NCI-H2196 treated with DMSO at 0.1 percent for 48 hours (cell line): ENCODE measurements around the gene HOXD10.

Experiments
- DNase-seq: peaks from one replicate; lab custom pipeline; 2025; ENCODE audit not compliant: unreplicated experiment; lab: John Stamatoyannopoulos, UW

Gene HOXD10

GRCh38 chr2:176115883-176116813 is at the start of gene HOXD10:
HOXD10 (plus strand) TSS chr2:176116778; CDS start chr2:176116834, 56 bp downstream.
- no peak for DNase-seq

DNA sequence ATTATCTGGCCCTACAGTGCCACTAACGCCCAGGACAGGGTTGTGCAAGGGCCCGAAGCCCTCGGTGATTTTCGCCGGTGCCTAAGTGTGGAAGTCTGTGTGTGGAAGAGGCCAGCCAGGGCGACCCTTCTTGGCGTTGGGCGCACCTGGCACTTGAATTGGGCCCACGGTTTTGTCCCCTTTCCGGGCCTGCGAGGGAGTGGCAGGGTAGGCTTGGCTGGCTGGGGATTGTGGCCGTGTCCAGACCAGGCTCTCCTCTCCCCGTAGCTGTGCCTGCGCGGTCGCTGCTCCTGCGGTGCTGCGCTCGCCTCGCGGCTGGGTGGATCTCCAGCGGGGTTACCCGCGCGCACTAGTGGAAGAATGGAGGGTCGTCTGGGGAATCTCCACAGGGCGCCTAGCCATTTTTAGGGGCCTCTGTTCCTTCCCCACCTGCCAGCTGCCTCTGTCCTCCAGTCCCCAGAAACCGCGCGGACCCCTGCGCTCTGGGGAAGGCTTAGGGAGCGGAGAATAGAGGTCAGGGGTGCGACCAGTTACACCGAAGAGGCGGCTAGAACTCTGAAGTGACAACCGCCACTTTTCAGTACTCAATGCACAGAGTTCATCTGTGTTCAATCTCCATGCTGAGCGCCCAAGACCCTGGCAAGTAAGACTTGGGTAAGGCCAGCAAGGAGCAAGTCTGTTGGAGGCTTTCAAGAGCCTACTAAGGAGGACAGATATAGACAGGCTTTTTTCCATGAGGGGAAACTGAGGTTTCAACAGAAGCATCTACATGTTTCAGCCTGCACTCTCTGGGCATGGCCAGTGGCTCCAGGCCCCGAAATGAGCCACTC is 48.8 kb upstream of the HOXD10 start:
- no peak for DNase-seq

DNA sequence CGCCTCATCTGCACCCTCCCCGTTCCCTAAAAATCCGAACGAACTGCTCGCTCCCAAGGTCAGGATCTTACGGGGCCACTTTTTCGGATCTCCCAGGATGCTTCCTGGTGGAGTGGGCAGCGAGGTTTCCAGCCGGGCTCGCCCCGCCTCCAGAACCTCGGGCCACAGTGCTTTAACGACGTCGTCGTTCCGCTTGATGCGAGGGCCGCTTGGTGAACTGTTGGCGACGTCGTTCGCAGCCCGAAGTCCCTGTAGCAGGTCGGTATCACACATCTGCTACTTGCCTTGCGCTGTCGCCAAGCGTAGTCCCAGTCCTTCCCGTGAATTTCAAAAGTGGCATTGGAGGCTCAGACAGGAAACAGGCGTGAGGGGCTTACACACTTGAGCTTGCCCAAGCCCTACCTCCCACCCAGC is 48.2 kb upstream of the HOXD10 start:
- DNase-seq: no peak

DNA sequence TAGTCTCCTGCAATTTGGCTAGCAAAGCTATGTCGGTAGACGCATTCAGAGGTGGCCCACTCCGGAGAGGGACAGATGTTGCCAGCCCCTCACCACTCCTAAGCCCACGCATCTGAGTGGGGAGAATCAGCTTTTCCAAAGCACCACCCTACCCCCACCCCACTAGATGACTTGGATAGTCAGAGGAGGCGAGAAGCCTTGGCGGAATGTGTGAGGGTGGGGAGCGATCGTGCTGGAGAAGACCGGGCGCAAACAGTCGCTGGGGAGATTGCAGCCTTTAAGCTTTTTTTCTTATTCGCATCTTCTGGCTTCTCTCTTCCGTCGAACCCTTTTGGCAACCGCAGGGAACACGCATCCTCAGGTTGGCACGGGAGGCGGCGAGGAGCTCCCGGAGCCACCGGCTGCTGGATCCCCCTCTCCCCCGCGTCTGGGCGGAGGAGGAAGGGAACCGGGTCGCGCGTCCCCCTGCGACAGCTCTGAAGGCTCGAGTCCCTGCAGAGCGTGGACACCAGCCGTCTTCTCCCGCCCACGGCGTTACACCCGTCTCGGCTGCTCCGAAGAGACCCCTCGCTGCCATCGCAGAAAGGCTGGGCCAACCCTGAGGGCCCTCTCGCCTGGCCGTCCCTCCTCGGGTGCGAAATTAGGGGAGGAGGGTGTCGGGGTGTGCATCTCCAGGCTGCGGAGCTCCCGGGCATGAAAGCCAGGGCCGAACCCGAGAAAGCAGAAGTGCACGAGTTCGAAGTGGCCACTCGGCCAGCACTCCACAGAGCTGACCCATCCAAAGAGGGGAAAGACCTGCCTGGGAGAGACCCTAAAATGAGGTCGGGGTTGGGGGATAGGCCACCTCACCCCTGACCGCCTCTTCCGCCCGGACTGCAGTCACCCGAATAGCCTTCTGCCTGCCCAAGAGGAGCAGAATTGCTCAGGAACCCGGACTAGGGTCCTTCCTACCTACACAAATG is 45.0 kb upstream of the HOXD10 start:
- DNase-seq: no peak

GRCh38 chr2:176072292-176072669 is 44.3 kb upstream of the HOXD10 start:
- no peak for DNase-seq

GRCh38 chr2:176072951-176073904 is 43.4 kb upstream of the HOXD10 start:
- DNase-seq: no peak

DNA sequence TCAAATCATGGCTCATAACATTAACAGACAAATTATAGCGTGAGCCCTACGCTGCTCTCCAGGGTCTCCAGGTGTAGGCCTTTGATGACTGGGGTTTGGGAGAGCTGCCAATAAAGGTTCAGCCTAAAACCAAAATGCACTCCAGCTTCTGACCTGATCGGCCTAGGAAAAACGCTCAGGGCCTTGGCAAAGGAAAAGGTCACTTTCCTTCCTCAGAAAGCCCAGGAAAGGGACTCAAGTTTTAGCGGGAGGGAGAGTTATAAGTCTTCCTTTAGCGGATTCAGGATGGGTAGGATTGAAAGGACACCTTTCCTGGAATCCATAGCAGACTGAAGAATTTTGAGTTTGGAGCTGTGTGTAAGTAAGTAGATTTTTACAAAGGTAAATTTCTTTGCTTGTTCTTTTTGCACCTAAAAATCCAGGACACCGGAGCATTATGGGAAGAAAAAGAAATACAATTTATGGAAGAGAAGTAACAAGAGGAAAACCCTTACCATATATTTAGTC is 41.6 kb upstream of the HOXD10 start:
- no peak for DNase-seq

- no peak for DNase-seq
Measured at GRCh38 chr2:176075481-176075880, 41.1 kb upstream of the HOXD10 start.

DNA sequence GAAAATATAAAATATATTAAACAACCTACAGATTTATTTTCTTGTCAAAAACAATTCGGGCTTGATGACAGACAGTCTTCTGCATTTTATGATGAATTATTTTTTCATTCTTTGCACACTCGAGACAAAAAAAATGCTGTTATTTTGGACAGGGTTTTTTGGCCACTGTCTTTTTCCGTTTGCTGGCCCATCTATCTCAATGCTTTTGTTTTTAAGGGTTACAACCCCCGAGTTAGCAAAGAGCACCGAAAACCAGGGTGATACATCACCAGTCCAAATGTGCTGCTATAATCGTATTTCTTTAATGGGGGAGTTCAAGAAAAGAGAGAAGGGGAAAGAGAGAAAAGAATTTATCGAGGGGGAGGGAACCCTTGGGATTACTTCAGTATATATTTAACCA is 40.5 kb upstream of the HOXD10 start:
- no peak for DNase-seq

- no peak for DNase-seq
Measured at GRCh38 chr2:176076796-176077195, 39.8 kb upstream of the HOXD10 start.

DNA sequence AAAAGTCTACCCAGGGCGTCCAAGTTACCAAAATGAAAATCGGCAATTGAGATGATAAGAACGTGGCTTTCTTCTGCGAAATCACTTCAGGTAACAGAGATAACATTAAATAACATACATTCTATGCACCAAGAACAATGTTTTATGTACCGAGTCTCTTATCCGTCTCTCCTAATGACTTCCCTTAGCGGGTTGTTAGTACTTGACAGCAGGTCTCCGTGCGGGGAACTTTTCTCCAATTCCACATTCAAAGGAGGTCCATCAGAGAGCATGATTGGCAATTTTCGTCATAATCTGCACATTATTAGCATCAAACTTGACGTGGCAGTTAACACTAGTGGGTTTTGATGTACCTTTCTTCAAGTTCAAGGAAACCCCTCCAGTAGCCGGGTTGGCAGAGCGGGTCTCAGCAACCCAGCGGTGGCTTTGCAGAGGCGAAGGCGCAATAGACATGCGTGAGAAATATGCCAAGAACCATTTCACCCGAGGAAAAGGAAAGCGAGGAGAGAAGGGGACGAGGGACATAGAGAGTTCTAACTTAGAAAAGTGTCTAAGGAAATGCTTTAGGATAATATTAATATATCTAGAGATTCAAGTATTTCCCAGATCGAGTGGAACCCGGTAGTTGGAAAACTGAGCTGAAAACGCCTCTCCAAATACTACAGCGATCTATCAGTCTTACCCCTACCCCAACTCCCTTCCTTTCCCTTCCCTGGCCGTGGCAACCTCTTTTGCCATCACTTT is 37.9 kb upstream of the HOXD10 start:
- DNase-seq: no peak

DNA sequence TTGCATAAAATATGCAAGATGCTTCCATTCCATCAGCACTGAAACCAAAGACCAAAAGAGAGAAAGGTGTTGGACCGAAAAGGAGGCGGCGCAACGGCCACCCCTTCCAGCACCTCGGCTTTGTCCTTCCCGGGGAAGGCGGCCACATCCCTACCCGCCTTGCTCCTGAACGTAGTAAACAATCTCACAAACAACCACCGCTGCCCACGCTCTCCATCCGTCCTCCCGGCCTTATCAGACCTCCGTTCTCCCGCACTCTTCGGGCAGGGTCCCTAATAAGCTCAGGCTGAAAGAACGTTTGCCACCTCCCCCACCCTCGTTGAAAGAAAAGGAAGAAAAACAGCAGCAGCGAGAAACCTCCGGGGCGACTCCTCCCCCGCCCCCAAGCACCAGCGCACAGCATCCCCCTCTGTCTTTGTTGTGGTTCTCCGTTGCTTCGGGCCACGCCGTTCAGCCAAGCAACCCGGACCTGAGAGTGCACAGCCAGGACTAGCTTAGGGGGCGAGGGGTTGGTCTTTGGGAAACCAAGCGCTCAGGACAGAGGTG is 37.2 kb upstream of the HOXD10 start:
- DNase-seq: no peak

- DNase-seq: no peak
Measured at GRCh38 chr2:176079831-176080539, 36.6 kb upstream of the HOXD10 start.

DNA sequence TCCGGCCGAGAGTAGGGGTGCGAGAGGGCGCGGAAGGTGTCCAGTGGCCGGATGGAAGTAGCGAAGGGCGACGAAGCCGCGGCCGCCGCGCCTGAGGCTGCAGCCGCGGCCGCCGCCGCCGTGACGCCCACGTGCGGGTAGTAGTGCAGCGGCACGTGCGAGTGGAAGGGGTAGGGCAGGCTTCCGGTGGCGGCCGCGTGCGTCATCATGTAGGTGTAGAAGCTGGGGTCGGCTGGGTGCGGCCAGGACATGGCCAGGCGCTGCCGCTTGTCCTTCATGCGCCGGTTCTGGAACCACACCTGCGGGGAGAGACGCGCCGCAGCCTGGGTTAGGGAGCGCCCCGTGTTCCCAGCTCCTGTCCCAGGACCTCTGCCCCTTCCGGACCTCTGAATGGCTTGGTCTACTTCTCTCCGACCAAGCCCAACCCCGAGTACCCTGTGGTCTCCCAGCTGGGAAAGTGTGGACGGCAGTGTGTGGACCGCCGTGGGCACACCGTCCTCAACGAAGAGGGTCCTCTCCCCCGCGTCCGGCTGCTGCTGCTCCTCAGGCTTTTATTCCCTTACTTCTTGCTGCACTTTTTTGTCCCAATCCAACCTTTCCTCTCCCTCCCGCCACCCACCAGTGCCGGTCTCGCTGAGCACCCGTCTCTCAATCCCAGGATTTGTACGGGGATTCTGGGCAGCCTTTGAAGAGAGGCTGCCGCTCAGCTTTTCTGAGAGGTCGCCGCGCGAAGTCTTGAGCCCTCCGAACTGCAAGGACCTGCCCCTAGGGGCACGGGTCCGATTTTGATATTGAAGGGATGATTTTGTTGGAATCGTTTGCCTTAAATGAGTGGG is 35.8 kb upstream of the HOXD10 start:
- DNase-seq: no peak

DNA sequence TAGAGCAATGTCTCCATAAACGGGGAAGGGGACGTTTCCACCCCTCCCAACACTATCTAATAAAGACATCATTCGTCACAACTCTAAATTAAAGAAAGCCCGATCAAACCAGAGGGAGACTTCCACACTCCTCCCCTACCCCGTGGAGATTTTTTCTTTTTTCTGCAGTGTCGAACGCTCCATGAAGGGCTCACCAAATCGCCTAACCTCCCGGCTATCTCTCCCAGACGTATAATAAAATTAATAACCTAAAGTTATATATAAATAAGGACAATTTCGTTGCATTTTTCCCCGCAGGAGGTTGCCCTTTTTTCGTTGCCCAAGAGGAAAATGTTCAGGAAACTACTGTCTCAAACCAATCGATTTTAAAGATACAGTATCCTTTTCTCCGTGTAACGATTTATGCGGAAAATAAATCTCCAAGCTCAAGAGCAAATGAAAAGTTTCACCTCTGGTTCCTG is 35.2 kb upstream of the HOXD10 start:
- DNase-seq: no peak

- DNase-seq: no peak
Measured at GRCh38 chr2:176081837-176082524, 34.6 kb upstream of the HOXD10 start.

DNA sequence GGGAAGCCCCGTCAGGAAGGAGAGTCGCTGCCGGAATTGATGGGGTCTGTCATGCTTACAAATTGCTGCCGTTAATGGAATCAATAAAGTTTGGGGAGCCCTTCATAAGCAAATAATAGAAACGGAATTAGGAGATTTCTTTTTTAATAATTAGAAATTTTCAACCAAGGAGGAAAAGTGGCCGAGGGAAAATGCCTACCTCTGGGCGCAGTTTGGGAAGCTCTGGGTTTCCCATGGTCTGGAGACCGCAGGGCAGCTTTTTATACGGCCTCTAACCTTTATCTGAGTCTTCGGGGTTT is 34.1 kb upstream of the HOXD10 start:
- no peak for DNase-seq
